NCI-H526 treated with DMSO at 0.1 percent for 48 hours (cell line): ENCODE data around the gene FRAT2.
"Not testable (repeated sequence)": the region's sequence is repeated elsewhere in the genome, so short reads cannot be mapped to it uniquely, and the experiment has no call there.

ENCODE experiments used
- DNase-seq: peaks from one replicate; lab custom pipeline; 2025; lab: John Stamatoyannopoulos, UW

The FRAT2 gene

DNA sequence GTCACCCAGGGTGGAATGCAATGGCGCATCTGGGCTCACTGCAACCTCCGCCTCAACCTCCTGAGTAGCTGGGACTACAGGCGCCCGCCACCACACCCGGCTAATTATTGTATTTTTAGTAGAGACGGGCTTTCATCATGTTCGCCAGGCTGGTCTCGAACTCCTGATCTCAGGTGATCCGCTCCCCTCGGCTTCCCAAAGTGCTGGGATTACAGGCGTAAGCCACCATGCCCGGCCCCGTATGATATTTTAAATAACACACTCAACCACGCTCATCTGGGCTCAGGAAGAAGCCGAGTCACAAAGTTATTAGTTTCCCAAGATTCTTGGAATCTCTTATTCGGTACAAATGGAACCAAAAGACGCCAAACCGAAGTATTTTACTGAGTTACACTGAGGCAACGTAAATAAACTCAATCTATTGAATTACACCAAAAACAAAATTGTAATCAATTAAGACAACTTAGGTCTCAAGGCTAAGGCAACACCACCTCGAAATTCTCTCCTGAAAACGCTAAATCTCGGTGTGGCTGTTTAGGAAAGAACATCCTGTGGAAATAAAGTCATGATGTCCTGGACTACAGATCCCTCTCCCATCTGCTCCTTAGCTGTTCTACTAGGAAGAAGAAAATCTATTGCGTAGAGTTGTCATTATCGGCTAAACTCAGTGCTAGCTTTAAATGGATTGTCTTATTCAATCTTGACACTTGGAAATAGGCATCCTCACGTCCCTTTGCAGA, 43.0 kb downstream of the FRAT2 start:
- peak; percentile 35 for DNase-seq

DNA sequence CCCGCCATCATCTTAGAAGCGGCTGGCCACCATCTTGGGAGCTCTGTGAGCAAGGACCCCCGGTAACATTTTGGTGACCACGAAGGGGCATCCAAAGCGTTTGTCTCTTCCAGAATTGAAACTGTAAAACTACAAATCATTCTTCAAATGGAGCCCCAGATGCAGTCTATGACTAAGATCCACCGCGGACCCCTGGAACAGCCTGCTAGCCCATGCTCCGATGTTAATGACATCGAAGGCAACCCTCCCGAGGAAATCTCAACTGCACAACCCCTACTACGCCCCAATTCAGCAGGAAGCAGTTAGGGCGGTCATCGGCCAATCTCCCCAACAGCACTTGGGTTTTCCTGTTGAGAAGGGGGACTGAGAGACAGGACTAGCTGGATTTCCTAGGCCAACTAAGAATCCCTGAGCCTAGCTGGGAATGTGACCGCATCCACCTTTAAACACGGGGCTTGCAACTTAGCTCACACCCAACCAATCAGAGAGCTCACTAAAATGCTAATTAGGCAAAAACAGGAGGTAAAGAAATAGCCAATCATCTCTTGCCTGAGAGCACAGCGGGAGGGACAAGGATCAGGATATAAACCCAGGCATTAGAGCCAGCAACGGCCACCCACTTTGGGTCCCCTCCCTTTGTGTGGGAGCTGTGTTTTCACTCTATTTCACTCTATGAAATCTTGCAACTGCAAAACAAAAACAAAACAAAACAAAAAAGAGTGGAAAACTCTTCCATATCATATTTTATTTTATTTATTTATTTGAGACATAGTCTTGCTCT, 43.8 kb downstream of the FRAT2 start:
- DNase-seq: not testable (repeated sequence)

DNA sequence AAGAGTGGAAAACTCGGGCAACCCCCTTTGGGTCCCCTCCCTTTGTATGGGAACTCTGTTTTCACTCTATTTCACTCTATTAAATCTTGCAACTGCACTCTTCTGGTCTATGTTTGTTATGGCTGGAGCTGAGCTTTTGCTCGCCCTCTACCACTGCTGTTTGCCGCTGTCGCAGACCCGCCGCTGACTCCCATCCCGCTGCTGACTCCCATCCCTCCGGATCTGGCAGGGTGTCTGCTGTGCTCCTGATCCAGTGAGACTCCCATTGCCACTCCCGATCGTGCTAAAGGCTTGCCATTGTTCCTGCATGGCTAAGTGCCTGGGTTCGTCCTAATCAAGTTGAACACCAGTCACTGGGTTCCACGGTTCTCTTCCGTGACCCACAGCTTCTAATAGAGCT, 44.5 kb downstream of the FRAT2 start:
- not testable (repeated sequence) for DNase-seq
